NOMO-1 (cell line): ENCODE data around the gene LCMT2.
A peak's percentile ranks its signal among the peaks of the same experiment; 100 is the strongest.

Experiments
- DNase-seq, 2 experiments: peaks; one replicate each; lab custom pipeline; 2025; ENCODE audit not compliant: unreplicated experiment in 2 of 2; lab: John Stamatoyannopoulos, UW

Gene LCMT2, protein sequence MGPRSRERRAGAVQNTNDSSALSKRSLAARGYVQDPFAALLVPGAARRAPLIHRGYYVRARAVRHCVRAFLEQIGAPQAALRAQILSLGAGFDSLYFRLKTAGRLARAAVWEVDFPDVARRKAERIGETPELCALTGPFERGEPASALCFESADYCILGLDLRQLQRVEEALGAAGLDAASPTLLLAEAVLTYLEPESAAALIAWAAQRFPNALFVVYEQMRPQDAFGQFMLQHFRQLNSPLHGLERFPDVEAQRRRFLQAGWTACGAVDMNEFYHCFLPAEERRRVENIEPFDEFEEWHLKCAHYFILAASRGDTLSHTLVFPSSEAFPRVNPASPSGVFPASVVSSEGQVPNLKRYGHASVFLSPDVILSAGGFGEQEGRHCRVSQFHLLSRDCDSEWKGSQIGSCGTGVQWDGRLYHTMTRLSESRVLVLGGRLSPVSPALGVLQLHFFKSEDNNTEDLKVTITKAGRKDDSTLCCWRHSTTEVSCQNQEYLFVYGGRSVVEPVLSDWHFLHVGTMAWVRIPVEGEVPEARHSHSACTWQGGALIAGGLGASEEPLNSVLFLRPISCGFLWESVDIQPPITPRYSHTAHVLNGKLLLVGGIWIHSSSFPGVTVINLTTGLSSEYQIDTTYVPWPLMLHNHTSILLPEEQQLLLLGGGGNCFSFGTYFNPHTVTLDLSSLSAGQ

DNA sequence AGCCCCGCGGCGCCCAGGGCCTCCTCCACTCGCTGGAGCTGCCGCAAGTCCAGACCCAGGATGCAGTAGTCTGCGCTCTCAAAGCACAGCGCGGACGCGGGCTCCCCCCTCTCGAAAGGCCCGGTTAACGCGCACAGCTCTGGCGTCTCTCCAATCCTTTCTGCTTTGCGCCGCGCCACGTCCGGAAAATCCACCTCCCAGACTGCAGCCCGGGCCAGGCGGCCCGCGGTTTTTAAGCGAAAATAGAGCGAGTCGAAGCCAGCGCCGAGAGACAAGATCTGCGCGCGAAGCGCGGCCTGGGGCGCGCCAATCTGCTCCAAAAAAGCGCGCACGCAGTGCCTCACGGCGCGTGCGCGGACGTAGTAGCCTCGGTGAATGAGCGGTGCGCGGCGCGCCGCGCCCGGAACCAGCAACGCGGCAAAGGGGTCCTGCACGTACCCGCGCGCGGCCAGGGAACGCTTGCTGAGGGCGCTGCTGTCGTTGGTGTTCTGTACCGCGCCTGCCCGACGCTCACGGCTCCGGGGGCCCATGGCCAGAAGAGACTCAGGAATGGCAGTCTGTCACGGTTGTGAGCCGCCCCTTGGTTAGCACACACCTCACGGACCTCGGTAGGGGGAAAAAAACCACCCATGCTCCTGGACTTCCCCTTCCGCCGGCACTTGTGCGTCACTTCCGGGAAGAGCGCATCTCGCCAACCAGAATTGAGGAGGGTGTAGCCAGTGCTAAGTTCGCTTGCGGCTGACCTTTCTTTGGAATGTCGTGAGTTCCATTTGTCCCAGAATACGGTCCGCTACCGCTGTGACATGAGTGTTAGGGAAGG, at the start of gene LCMT2:
LCMT2 (minus strand) TSS at position 614 of the 820 bp plus-strand sequence; CDS start at position 530, 84 bp downstream.
- DNase-seq, result peak; percentile 82 to 89

DNA sequence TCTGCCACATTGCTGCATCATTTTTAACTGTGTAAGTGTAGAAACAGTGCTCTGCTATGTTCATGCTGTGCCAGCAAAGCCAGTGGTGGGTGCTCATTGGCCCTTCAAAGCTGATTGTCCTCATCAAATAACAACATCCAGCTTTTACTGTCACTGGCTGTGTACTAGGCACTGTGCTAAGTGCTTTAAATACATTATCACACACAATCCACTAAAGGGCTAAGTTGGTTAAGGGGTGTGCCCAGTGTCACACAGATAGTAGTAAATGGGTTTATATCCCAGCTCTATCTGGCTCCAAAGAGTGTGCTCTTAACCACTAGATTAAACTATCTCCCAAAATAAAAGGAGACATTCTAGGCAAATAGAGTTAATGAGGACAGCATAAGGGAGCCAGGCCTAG, 48.2 kb upstream of the LCMT2 start:
- DNase-seq, result no peak

DNA sequence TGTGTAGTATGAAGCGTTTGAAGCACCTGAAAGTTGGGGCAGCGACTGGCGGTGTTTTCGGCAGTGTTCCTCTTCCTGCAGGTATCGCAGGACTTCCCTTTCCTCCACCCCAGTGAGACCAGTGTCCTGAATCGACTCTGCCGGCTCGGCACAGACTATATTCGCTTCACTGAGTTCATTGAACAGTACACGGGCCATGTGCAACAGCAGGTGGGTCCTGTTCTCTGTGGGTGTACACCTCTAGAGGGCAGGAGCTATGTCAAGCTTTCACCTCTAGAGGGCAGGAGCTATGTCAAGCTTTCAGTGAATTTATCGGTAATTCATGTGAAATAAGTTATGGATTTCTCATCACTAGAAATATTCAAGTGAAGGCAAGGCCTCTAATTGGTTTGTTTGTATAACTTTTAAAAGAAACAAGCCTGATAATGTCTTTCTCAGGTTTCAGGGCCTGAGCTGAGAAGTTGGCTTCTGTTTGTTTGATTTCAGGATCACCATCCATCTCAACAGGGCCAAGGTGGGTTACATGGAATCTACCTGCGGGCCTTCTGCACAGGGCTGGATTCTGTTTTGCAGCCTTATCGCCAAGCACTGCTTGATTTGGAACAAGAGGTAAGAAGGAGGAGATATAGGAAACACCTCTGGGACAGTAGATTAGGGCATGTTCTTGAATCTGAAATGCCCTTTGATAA, 45.8 kb upstream of the LCMT2 start:
- DNase-seq, result no peak

DNA sequence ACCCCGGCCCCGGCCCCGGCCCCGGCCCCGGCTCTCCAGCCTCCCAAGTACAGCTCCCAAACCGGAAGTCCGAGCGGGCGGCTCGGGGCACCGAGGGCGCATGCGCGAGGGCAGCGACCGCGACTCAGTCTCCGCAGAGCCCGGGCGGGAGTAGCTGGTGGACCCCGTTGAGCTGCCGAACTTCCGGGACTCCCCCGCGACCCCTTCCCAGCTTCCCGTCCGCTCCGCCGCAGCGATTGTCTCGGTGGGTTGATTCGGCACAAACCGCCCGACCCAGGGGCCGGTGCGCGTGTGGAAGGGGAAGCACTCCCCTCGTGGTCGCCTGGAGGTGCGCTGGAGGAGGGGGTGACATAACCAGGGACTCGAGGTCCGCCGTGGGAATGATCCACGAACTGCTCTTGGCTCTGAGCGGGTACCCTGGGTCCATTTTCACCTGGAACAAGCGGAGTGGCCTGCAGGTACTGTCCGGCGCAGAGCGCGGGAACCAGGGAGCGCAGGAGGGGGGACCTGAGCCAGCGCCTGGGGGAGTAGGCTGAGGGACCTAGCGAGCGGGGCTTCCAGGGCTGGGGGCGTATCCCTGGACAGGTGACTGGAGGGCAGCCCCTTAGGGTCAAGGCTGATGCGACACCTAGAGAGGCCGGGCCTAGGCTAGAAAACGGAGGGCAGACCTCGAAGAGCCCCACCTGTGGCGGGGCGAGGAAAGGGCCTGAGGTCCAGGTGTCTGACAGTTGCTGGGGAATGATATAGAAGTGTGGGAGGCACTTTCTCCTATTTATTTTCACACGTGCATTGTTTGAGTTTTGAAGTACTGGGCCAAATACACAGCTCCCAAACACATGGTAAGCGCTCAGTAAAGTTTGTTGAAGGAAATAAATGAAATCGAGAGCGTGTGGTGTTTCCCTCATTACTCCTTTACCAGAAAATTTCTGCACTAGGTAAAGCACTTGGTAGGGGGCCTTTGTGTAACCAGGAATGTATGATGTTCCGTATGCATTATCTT, 40.9 kb upstream of the LCMT2 start, which contains the start of the genes TUBGCP4 and ZSCAN29:
TUBGCP4 (plus strand) TSS at position 127 of the 1,000 bp plus-strand sequence; CDS start at position 381, 254 bp downstream.
ZSCAN29 (minus strand) TSS at position 69 of the 1,000 bp plus-strand sequence. CDS start 1,130 bp downstream, outside the sequence.
- peak; percentile 54 to 68 for DNase-seq

DNA sequence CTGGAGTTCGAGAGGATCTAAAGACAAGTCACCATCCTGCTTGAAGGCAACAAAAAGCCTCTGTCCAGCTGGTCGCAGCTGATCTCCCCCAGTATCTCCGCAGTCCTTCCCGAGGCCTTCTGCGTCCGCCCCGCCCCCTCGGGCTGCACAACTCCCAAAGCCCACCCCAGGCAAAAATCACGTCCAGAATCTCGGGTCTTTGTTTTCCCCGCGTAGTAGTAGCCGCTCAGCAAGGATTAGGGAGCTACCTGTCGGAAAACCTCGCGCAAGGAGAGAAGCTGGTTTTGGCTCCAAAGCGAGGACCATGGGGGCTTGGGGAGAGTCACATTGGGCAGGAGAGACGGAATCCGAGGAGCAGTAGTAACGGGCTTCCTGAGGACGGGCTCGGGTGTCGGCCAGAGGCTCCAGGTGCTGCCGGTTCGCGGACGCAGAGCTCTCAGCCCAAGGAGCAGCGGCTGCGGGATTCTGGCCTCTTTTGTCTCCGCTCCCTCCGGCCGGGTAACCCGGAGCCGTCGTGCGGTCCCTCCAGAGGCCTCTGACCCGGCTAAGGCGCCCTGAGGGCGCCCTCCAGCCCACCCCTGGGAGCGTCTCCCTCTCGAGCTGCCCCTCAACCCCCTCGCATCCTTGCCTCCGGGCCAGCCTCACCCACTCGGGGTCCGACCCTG, 40.1 kb upstream of the LCMT2 start:
- peak in 1 of 2 experiments; percentile 30 for DNase-seq

DNA sequence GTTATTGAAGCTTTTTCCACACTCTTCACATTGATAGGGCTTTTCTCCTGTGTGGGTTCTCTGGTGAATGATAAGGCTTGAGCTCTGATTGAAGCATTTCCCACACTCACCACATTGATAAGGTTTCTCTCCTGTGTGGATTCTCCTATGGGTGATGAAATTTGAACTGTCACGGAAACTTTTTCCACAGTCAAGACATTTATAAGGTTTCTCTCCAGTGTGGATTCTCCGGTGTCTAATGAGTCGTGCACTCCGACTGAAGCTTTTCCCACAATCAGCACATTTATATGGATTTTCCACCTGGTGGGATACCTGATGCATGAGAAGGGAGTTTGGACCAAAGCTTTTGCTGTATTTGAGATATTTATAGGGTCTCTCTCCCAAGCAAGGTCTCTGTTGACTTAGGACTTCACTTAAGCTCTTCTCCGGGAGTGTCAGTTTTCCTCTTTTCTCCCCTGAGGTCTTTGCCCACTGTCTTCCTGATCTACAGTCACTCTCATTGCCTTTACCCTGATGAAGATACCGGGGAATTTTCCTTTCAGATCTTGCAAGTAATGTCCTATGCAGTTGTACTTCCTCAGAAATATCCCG, 31.0 kb upstream of the LCMT2 start:
- no peak for DNase-seq

DNA sequence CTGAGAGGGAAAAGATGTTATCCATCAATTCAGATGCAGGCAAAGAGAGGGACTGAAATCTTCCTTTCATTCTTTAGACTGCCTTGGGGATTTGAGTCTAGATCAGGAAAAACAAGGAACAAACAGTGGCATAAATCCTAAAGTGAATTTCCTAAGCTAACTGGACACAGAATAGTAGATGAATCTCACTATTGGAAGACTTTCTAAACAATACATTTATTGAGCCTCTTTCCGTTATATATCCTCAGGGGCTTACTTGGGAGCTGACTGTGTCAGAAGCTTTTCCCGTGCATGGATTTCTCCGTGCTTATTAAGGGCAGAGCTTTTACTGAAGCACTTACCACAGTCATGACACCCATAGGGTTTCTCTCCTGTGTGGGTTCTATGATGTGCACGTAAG, 30.4 kb upstream of the LCMT2 start:
- DNase-seq, result no peak

DNA sequence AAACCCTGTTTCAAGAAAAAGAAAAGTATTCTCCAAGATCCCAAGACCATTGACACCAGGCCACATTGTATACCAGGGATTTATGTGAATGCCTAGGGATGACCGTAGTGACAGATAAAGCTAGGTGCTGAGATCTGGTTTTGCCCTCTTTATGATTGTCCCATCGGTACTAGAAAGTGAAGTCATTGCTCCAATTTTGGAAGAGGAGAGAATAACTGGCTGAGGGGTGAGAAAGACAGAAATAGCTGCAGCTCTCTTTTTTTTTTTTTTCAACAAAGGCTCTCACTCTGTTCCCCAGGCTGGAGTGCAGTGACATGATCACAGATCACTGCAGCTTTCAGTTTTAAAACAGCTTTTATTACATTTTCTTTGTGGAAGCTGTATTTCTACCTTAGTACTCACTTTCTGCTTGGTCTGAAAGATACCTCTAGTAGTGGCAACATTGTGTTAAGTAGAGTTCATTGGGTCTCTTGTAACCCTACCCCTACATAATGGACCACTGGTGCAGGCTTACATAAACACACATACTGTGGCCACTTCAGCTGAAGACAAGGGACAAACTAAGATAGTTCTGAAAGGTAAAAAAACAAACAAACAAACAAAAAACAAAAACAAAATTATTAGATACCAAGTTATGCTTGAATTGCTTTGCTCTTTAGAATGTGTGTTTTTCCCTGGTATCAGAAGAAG, 22.5 kb upstream of the LCMT2 start:
- no peak for DNase-seq

DNA sequence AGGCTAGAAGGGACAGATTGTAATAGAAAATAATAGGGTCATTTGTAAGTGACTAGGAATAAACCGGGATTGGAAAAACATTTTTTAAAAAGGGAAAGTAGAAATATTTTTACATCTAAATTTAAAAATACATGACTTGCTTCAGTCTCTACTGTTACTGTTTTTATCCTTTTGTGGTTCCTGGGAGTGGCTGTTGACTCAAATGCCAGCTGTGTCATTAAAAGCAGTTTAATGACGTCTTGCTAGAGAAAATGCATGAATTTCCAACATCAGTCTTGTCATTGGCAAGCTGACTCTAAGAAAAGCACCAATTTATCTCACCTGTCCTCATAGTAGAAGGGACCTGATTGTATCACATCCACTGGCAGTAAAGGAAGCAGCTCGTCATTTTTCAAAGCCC, 16.7 kb upstream of the LCMT2 start:
- DNase-seq, result no peak

DNA sequence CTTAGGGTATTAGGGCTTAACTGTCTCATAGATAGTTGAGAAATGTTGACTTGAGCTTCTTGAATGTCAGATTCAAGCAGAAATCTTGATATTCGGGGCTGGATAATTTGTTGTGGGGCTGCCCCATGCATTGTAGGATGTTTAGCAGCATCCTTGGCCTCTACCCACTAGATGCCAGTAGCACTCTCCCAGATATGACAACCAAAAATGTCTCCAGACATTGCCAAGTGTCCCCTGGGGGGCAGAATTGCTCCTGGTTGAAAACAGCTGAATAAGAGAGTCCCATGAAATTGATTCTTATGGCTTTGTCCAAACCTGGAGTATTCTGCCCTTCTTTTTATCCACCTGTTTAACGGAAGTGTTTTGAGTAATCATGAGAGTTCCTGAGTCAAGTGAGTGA, 15.9 kb upstream of the LCMT2 start:
- DNase-seq, result no peak

DNA sequence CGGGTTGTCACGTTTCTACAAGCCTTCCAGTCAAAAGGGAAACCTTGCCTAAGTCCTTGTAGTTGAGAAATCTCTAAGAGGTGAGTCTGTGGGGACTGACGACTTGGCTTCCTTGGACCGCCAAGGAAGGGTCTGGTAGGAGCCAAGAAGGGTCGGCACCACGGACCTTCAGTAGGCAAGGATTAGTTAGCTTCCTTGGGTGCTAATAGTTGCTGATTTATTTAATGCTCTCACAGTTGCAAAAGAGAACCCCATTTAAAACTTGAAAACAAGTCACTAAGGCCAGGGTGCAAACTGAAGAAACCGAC, 361 bp upstream of the LCMT2 start:
- DNase-seq, result peak in 1 of 2 experiments; percentile 44

DNA sequence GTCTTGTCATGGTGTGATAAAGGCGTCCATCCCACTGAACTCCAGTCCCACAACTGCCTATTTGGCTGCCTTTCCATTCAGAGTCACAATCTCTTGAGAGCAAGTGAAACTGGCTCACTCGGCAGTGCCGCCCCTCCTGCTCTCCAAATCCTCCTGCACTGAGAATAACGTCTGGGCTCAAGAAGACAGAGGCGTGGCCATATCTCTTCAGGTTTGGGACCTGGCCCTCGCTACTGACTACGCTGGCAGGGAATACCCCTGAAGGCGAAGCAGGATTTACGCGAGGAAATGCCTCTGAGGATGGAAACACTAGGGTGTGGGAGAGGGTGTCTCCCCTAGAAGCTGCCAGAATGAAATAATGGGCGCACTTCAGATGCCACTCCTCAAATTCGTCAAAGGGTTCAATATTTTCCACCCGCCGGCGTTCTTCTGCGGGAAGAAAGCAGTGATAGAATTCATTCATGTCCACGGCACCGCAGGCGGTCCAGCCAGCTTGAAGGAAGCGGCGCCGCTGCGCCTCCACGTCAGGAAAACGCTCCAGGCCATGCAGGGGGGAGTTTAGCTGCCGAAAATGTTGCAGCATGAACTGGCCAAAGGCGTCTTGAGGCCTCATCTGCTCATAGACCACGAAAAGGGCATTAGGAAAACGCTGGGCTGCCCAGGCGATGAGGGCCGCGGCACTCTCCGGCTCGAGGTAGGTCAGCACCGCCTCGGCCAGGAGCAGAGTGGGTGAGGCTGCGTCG, 985 bp downstream of the LCMT2 start:
- no peak for DNase-seq

DNA sequence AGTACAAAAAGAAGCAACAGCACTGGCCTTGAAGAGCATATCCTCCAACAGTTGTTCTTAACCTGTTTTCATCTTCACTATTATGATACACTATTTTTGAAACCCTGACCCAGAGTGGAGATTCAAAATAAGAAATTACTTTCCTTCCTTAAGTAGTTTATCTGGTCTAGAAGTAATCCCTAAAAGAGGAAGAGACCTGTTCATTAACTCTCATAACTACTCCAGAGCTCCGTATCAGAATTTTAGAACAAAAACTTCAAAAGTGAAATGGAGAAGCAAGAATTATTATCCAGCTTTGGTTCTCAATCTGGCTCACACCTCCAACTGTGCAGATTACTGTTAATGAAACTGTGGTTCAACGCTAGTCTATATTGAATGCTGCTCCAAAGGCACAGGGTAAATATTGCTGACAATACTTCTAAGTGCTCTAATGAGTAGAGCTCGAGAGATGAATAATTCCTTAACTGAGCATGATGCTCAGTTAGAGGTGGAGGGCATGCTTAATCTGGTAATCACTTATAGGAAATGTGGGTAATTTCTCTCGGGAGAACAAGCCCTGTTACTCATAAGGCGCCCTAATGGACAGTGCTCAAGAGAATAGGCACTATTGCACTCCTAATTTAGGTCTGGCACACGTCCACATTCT, 5.2 kb downstream of the LCMT2 start:
- DNase-seq, result no peak

DNA sequence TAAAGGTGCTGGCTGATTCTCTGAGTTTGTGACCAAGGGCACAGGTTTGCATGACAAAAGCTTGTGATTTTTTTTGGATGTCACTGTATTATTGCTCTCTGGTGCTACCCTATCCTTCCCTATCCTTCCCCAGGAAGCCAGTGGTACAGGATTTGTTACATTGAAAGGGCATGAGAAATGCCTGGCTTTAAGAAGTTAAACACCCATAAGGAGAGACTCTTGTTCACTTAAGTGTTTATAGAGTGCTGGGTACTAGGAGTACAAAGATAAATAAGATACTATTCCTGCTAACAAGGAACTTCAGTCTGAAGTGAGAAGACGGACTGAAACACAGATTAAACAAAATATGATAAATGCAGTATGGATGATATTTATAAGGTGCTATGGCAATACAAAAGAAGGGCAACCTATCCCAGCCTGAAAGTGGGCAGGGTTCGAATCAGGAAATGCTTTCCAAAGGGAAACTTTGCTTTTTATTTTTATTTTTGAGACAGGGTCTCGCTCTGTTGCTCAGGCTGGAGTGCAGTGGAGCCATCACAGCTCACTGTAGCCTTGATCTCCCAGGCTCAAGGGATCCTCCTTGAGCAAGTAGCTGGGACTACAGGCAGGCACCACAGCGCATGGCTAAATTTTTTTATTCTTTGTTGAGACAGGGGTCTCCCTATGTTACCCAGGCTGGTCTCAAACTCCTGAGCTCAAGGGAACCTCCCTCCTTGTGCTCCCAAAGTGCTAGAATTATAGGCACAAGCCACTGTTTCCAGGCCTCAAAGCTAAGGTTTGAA, 11.2 kb downstream of the LCMT2 start:
- DNase-seq, result no peak

DNA sequence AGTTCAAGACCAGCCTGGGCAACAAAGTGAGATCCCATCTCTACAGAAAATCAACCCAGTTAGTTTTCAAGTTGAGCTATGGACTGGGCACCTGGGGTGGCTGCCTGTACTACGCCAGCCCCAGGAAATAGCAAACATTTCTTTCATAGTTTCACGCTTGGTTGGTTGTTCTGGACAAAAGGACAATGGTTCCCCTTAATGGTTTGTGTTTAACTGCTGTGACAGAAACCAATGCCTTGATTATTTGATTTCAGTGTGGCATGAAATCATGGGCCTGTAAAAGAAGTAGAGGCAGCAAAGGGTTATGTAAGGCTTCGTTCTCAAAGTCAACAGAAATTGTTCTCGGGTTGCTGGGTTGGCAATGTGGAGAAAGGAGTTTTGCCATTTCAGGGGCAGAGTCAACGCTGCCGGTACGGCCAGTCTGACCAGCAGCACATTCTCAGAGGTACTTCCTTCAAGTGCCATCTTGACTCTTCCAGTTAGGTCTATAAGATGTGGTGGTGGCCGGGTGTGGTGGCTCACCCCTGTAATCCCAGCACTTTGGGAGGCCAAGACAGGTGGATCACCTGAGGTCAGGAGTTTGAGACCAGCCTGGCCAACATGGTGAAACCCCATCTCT, 12.7 kb downstream of the LCMT2 start:
- DNase-seq, result no peak

DNA sequence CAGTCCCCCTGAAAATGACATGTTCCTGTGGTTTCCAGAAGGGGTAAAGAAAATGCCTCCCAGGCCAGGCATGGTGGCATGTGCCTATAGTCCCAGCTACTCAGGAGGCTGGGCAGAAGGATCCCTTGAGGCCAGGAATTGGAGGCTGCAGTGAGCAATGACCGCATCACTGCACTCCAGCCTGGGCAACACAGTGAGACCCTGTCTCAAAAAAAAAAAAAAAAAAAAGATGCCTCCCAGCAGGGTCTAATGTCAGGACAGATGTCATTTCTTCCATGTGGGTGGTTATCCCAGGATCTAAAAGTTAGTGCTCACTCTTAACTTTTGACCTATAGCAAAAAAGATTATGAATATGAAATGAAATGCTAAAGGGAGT, 13.4 kb downstream of the LCMT2 start:
- no peak for DNase-seq
